Stimulated activated CD8-positive, alpha-beta memory T cell treated with anti-CD3 and anti-CD28 coated beads, Interleukin-15, amount 100 ng/mL, for 24 hours (primary cell): ENCODE results near the gene SLC27A5.
"Not testable (repeated sequence)": the region's sequence is repeated elsewhere in the genome, so short reads cannot be mapped to it uniquely, and the experiment has no call there.

Experiments
- DNase-seq: peaks from one replicate; pipeline ENCODE4 v3.0.0-alpha.2; 2020; ENCODE audit warnings: low read depth

SLC27A5 gene

DNA sequence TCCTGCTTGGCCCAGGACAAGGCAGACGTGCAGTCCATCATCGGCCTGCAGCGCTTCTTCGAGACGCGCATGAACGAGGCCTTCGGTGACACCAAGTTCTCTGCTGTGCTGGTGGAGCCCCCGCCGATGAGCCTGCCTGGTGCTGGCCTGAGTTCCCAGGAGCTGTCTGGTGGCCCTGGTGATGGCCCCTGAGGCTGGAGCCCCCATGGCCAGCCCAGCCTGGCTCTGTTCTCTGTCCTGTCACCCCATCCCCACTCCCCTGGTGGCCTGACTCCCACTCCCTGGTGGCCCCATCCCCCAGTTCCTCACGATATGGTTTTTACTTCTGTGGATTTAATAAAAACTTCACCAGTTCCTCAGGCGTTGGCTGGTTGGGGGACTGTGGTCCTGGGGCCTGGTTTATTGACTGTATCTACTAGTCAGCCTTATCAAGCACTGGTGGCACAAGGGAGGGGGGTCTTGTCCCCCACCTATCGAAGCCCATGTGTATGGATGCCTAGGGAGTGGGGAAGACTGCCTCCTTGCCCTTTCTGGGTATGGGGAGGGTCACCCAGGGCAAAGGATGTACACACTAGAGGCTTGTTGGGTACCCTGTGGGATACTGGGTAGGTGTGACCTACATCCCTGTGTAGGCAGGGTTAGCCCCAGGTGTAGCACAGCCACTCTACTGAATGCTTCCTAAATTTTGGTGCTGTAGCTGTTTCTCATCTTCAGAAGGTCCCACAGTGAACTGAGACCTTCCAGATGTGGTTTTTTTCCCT lies 38.8 kb upstream of the SLC27A5 start:
- DNase-seq: no peak

DNA sequence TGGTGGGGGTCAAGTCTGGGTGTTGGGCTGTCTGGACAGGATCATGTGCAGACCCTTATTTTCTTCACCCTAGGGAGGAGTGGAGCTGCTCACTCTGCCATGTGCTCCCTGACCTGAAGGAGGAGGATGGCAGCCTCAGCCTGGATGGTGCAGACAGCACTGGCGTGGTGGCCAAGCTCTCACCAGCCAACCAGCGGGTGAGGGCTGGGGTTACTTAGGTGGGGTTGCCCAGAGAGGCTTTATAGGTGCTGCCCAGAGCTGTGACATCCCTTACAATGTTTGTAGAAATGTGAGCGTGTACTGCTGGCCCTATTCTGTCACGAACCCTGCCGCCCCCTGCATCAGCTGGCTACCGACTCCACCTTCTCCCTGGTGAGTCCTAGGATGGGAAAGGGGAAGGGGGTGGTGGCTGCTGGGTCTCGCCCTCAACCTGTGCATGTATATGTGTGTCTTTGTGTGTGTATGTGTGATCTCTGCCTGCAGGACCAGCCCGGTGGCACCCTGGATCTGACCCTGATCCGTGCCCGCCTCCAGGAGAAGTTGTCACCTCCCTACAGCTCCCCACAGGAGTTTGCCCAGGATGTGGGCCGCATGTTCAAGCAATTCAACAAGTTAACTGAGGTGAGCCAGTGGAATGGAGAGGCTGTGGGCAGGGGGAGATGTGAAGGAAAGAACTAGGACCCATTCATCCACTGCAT lies 38.0 kb upstream of the SLC27A5 start:
- DNase-seq: no peak

DNA sequence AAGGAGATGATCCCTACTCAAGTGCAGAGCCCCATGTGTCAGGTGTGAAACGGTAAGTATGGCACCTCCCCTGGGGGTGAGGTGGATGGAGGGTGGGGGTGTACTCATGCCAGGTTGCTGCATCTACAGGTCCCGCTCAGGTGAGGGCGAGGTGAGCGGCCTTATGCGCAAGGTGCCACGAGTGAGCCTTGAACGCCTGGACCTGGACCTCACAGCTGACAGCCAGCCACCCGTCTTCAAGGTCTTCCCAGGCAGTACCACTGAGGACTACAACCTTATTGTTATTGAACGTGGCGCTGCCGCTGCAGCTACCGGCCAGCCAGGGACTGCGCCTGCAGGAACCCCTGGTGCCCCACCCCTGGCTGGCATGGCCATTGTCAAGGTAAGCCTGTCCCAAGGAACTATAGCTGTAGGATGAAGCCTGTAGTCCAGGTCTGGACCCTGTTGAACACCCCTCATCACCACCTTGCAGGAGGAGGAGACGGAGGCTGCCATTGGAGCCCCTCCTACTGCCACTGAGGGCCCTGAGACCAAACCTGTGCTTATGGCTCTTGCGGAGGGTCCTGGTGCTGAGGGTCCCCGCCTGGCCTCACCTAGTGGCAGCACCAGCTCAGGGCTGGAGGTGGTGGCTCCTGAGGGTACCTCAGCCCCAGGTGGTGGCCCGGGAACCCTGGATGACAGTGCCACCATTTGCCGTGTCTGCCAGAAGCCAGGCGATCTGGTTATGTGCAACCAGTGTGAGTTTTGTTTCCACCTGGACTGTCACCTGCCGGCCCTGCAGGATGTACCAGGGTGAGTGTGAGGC lies 37.3 kb upstream of the SLC27A5 start:
- no peak for DNase-seq

DNA sequence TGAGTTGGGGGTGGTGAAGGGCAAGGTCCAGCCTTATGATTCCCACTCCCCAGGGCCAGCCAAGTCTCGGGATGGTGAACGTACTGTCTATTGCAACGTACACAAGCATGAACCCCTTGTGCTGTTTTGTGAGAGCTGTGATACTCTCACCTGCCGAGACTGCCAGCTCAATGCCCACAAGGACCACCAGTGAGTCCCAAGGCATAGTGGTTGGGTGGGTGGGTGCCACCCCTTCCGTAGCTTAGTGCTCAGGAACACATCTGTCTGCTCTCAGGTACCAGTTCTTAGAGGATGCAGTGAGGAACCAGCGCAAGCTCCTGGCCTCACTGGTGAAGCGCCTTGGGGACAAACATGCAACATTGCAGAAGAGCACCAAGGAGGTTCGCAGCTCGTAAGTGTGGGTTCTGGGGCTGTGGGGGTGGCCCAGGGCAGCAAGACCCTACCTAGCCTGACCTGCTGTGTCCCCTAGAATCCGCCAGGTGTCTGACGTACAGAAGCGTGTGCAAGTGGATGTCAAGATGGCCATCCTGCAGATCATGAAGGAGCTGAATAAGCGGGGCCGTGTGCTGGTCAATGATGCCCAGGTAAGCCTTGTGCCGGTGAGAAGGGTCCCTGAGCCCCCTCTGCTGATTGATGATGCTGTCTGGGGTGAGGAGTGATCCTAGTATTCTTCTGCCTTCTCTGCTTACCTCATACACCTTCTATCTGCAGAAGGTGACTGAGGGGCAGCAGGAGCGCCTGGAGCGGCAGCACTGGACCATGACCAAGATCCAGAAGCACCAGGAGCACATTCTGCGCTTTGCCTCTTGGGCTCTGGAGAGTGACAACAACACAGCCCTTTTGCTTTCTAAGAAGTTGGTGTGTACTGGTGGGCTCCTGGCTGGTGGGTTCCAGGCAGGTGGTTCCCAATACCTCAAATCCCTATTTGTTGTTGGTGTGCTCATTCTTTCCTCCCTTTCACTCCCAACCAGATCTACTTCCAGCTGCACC lies 35.8 kb upstream of the SLC27A5 start:
- DNase-seq: no peak

DNA sequence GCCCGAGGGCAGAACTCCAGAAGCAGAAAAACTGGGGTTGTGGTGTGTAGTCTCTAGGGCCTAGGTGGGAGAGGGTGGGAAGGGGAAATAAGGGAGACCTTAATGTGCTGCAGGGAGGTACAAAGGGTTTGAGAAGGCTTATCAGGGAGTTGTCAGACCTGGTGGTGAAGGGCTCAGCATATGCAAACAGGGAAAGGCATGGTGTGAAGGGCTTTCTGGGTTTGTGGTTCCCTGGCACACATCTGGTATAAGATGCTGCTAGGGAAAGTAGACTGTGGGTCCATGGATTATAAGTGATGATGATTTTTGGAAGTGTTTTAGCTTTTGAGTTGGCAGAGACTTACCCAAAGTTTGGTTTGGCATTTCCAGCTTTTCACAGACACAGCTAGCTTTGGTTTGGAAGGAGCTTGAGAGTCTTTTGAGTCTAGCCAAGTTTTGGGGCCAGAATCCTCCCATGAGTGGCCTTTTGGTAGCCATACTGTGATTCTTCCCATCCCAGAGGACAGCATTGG lies 34.3 kb upstream of the SLC27A5 start:
- no peak for DNase-seq

DNA sequence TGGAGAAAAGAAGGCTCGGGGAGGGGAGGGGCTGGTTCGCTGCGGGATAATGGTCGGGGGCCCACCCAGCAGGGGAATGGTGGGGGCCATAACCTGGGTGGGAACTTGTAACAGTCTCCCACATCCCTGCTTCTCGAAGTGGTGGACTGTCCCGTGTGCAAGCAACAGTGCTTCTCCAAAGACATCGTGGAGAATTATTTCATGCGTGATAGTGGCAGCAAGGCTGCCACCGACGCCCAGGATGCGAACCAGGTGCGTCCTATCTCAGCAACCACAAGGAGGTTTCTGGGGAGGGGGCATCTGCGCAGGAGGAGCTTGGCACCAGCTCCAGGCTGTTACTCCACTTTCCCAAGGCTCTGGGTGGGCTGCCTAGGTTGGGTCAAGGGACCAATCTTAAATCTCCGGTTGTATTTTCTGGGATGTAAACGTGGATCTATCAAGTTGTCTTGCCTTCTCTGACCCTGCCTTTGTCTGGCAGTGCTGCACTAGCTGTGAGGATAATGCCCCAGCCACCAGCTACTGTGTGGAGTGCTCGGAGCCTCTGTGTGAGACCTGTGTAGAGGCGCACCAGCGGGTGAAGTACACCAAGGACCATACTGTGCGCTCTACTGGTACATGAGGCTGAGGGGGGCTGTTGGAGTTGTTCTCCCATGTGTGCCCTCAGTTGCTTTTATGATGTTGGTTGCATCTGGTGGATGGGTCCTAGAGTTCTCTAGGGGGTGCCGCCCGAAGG lies 33.7 kb upstream of the SLC27A5 start:
- DNase-seq: no peak

DNA sequence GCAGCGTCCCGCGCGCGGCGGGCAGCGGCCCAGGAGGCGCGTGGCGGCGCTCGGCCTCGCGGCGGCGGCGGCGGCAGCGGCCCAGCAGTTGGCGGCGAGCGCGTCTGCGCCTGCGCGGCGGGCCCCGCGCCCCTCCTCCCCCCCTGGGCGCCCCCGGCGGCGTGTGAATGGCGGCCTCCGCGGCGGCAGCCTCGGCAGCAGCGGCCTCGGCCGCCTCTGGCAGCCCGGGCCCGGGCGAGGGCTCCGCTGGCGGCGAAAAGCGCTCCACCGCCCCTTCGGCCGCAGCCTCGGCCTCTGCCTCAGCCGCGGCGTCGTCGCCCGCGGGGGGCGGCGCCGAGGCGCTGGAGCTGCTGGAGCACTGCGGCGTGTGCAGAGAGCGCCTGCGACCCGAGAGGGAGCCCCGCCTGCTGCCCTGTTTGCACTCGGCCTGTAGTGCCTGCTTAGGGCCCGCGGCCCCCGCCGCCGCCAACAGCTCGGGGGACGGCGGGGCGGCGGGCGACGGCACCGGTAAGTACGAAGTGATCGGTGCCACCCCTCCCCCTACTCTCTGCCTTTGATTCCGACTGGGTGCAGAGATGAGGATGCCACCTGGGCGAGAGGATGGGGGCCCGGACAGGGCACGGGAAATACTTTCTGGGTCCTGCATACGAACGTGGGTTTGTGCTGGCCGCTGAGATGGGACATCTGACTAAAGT lies 32.9 kb upstream of the SLC27A5 start:
- DNase-seq: no peak

DNA sequence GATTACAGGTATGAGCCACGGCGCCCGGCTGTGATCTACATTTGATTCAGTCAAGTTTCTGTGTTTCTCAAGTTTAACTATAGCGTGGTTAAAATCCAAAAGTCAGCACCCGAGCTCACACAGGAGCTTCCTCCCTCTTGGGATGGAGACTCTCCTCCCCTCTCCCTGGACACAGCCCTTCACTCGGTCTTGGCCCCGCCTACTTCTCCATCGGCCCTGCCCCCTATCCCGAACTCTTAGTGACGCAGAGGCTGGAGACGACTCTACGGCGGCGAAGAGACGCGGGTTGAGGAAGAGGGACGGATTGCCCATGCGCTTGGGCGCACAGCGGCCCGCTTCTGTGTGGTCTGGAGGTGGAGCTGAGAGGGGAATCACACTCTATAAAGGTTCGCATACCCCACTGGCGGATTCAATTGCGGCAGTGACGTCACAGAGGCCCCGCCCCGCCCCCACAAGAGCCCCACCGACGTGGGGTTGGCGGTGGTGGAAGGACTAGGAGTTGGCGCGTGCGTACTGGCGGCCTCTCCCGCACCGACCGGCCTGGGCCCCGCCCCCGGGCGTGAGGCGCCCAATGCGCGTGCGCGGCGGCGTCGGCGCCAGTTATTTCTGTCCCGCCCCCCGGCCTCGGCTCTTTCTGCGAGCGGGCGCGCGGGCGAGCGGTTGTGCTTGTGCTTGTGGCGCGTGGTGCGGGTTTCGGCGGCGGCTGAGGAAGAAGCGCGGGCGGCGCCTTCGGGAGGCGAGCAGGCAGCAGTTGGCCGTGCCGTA lies 32.2 kb upstream of the SLC27A5 start, which contains the start of gene TRIM28:
Gene TRIM28, plus strand, starts transcription at position 239 of the 765 bp plus-strand sequence. CDS start 694 bp downstream, outside the sequence.
- peak; percentile 100 for DNase-seq

DNA sequence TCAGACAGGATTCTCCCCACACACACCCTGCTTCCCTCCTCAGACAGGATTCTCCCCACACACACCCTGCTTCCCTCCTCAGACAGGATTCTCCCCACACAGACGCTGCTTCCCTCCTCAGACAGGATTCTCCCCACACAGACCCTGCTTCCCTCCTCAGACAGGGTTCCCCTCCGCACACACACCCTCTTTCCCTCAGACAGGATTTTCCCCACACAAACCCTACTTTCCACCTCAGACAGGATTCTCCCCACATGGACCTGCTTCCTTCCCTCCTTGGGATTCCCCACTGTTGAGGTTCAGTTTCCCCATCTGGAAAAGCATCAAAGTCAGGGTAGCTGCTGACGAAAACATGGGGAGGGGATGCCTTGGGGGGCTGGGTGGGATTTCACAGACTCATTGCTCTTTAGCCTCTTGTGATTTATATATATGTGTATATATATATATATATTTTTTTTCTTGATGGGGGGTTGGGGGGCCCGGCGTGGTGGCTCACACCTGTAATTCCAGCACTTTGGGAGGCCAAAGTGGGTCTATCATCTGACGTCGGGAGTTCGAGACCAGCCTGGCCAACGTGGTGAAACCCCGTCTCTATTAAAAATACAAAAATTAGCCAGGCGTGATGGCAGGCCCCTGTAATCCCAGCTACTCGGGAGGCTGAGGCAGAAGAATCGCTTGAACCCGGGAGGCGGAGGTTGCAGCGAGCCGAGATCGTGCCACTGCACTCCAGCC lies 31.0 kb upstream of the SLC27A5 start:
- DNase-seq: not testable (repeated sequence)

DNA sequence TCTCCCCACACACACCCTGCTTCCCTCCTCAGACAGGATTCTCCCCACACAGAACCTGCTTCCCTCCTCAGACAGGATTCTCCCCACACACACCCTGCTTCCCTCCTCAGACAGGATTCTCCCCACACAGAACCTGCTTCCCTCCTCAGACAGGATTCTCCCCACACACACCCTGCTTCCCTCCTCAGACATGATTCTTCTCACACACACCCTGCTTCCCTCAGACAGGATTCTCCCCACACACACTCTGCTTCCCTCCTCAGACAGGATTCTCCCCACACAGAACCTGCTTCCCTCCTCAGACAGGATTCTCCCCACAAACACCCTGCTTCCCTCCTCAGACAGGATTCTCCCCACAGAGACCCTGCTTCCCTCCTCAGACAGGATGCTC lies 27.4 kb upstream of the SLC27A5 start:
- DNase-seq: not testable (repeated sequence)

DNA sequence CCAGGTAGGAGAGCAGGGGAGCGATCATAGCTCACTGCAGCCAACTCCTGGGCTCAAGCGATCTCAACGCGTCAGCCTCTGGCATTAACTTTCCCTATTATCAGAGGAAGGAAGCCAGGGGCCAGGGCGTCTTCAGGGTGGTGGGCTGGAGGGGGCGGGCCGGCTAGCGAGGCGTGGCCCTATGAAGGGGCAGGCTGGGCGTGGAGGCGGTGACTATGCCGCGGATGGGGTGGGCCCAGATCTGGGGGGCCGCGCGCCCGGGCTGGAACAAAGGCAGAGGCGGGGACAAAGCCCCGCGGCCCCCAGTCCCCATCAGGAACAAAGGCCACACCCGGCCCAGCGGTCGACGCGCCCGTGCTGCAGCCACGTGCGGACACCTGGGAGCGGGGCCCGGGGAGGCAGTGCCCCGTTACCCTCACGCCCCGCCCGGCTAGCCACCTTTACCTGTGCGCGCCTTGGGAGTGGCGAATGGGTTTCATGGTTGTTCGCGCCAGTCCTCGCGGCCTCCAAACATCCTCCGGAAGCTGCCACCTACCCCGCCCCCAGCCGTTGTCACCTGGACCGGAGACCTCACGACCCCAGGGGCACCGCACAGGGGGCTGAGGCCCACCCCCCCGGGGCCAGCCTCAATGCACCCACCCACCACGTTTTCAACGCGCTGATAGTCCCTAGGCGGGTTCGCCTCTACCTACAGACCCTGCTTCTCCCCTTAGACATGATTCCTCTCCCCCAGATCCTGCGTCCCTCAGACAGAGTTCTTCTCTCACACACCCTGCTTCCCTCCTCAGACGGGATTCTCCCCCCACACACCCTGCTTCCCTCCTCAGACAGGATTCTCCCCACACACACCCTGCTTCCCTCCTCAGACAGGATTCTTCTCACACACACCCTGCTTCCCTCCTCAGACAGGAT lies 26.7 kb upstream of the SLC27A5 start:
- DNase-seq: no peak

DNA sequence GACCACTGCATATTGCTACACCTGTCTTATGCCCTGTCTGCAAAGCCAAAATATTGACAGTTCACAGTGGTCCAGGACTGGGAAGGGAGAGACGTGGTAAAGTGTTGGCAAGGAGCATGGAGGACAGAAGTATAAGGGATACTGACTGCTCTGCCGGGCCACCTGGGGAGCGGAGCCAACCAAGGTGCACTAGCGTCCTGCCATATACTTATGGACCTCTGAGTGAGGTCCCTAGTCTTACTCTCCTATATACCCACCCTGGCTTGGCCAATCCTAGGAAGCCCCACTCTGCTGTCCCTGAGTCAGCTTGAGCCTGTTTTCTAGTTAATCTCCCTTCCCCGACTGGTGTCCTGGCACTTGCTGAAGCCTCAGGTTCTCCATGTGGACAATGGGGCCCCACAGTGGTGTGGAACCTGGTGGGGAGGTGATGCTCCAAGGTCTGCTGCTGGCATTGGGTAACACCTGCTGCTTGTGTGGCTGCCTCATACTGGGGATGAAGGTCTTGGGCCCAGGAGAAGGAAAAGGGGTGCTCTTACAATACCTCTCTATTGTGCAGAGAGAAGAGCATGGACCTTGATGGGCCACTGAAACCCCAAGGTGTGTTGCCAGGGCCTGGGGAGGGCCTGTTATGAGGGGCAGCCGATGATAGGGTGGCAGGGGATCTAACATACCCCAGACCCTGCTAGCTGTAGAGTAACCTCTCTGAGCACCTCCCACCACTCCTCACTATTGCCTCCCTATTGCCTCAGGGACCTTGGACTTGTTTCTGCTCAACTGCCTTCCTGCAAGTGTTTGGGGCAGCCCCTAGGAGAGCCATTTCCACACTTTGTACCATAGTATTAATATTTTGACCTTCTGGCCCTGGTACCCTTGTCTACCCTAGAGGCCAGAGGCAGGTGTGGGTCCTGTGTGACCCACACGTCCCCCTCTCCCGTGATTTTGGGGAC lies 25.3 kb upstream of the SLC27A5 start:
- DNase-seq: no peak

DNA sequence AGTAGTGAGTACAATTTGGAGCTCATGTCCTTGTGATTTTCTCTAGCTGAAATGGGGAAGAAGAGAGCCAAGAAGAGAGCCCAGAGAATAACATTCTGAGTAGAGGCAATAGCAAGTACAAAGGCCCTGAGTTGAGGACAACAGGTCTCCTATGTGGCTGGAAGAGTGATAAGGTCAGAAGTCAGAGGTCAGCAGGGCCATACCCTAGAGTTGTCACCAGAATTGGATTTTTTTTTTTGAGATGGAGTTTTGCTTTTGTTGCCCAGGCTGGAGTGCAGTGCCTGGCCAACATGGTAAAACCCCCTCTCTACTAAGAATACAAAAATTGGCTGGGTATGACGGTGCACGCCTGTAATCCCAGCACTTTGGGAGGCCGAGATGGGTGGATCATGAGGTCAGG lies 24.1 kb upstream of the SLC27A5 start:
- DNase-seq: no peak

DNA sequence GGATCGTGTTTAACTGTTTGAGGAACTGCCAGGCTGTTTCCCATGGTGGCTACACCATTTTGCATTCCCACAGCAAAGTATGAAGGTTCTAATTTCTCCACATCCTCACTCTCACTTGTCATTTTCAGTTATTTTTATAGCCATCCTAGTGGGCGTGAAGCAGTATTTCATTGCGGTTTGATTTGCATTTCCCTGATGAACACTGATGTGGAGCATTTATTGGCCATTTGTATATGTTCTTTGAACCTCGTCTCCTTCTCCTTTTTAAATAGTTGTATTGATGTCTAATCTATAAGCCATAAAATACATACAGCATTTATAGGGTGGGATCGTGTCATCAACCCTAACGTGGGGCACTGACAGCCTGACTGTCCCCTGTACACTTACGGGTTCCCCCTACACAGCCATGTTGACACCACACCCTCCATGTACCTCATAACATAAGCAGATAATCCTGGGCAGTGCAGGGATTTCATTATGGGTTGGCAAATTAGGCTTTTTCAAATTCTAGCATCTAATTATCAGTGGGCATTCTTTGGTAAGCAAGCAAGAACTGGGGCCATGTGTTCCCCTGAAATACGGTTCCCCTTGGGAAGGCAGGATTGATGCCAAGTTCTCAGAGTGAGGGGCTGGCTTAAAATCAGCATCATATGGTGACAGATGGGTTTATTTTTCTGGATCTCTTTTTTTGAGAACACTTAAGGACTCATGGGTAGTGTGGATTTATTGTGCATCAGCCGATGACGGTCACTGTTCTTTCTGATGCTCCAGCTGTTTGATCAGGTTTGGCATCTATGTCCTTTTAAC lies 19.4 kb upstream of the SLC27A5 start:
- no peak for DNase-seq

DNA sequence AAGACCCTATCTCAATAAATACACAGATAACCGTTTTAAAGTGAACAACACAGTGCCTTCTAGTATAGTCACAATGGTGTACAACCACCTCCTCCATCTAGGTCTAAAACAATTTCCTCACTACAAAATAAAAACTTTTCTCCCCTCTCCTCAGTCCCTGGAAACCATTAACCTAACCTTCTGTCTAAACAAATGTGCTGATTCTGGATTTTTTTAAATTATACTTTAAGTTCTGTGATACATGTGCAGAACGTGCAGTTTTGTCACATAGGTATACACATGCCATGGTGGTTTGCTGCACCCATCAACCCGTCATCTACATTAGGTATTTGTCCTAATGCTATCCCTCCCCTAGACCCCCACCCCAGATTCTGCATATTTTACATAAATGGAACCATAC lies 17.6 kb upstream of the SLC27A5 start:
- DNase-seq: no peak
